ENCODE results near the gene KCNJ4. TPM values are rescaled to one million over a fixed set of nuclear protein-coding genes. Genes with fewer than 3 reads are reported as not detected.
"Not testable (repeated sequence)": the region's sequence is repeated elsewhere in the genome, so short reads cannot be mapped to it uniquely, and the experiment has no call there.

KCNJ4 gene
- total RNA-seq, 4 donors from 2014 or later: not detected

- not testable (repeated sequence) for H3K27me3 ChIP-seq, H3K4me3 ChIP-seq, H3K36me3 ChIP-seq, H3K27ac ChIP-seq, H3K9me3 ChIP-seq, H3K4me1 ChIP-seq, DNase-seq
Observed at GRCh38 chr22:38388506-38389427, 66.2 kb downstream of the KCNJ4 start.

GRCh38 chr22:38386918-38387317 is 68.1 kb downstream of the KCNJ4 start:
- not testable (repeated sequence) for H3K27ac ChIP-seq, H3K9me3 ChIP-seq, H3K4me3 ChIP-seq, DNase-seq, H3K36me3 ChIP-seq, H3K27me3 ChIP-seq, H3K4me1 ChIP-seq

GRCh38 chr22:38383417-38383816 is 71.6 kb downstream of the KCNJ4 start:
- DNase-seq: no peak
- Histone ChIP-seq H3K27me3 (no peaks in the 10 kb centered on the region), H3K36me3 (no peaks in the 10 kb centered on the region), H3K4me3 (no peak overlapping the region), H3K27ac (no peak overlapping the region), H3K4me1 (no peaks in the 10 kb centered on the region), H3K9me3 (no peaks in the 10 kb centered on the region)
- TF ChIP-seq POLR2A (IDR thresholded peaks at IDR 0.05): no peak
- no peak for TF ChIP-seq CTCF (IDR thresholded peaks at IDR 0.05)

GRCh38 chr22:38381371-38381770 is 73.6 kb downstream of the KCNJ4 start:
- H3K9me3 ChIP-seq, H3K27ac ChIP-seq, H3K27me3 ChIP-seq, DNase-seq, H3K4me3 ChIP-seq, H3K36me3 ChIP-seq, H3K4me1 ChIP-seq: not testable (repeated sequence)

Other genes with a start within 250 kb of the KCNJ4 start
- gene TMEM184B, start 182.2 kb downstream of the KCNJ4 start, total RNA-seq: 10 to 100 TPM; 39.1 to 56.1 (median 51.4) TPM
- 100 to 1,000 TPM in 3 of 4 donors, 10 to 100 TPM in 1; 39.1 to 254 (median 114) TPM for gene CSNK1E, start 137.8 kb downstream of the KCNJ4 start, total RNA-seq
- 10 to 100 TPM in 3 of 4 donors, 1 to 10 TPM in 1; 2.5 to 20.0 (median 16.6) TPM for gene KDELR3, start 12.9 kb upstream of the KCNJ4 start, total RNA-seq
- gene DDX17, start 51.1 kb upstream of the KCNJ4 start, total RNA-seq: 100 to 1,000 TPM; 583 to 733 (median 616) TPM
- 1 to 10 TPM in 1 of 4 donors, not detected in 3; 4.2 TPM for gene DMC1, start 115.0 kb upstream of the KCNJ4 start, total RNA-seq
- 10 to 100 TPM in 1 of 4 donors, 1 to 10 TPM in 1, not detected in 2; 2.6 to 18.2 TPM for gene FAM227A, start 201.2 kb upstream of the KCNJ4 start, total RNA-seq
- 10 to 100 TPM in 2 of 4 donors, 1 to 10 TPM in 2; 6.6 to 19.5 (median 12.3) TPM for gene CBY1, start 201.4 kb upstream of the KCNJ4 start, total RNA-seq
- gene TOMM22, start 226.8 kb upstream of the KCNJ4 start, total RNA-seq: 10 to 100 TPM; 19.6 to 35.5 (median 28.9) TPM
- 100 to 1,000 TPM in 3 of 4 donors, 10 to 100 TPM in 1; 77.6 to 156 (median 121) TPM for gene JOSD1, start 245.7 kb upstream of the KCNJ4 start, total RNA-seq

All from Peyer's patch (tissue), 4 donors.